OCI-LY3 (cell line): Measurements from ENCODE around the gene CENPU.

ENCODE experiments used
- EZH2phosphoT487 ChIP-seq: fragments of 200-600 bp; shearing (Covaris generic); IDR thresholded peaks from 2 replicates; pipeline ENCODE4 v1.6.1; 2018; ENCODE audit warnings: antibody characterized with exemption, mixed run types, low read depth
- TF ChIP-seq, protein P1 (sequence below): fragments of 200-600, 300-600 bp; sonication (generic); IDR thresholded peaks from 2 replicates; pipeline ENCODE4 v1.5.1; 2014; ENCODE audit warnings: antibody characterized with exemption, low read length, low read depth

DNA sequence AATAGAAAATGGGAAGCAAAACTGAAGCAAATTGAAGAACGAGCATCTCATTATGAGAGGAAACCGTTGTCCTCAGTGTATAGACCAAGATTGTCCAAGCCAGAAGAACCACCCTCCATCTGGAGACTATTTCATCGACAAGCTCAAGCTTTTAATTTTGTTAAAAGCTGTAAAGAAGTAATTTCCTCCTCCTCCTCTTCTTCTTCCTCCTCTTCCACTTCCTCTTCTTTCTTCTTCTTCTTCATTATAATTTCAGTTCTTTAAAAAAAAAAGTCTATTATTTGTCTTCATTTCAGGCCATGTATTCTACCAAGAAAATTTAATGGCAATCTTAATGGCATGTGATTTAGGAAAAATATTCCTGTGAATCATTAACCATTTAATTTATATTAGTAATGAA is 76.8 kb downstream of the CENPU start:
- TF ChIP-seq, protein P1, sequence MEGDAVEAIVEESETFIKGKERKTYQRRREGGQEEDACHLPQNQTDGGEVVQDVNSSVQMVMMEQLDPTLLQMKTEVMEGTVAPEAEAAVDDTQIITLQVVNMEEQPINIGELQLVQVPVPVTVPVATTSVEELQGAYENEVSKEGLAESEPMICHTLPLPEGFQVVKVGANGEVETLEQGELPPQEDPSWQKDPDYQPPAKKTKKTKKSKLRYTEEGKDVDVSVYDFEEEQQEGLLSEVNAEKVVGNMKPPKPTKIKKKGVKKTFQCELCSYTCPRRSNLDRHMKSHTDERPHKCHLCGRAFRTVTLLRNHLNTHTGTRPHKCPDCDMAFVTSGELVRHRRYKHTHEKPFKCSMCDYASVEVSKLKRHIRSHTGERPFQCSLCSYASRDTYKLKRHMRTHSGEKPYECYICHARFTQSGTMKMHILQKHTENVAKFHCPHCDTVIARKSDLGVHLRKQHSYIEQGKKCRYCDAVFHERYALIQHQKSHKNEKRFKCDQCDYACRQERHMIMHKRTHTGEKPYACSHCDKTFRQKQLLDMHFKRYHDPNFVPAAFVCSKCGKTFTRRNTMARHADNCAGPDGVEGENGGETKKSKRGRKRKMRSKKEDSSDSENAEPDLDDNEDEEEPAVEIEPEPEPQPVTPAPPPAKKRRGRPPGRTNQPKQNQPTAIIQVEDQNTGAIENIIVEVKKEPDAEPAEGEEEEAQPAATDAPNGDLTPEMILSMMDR: no peak
- no peak for TF ChIP-seq EZH2phosphoT487
